ENCODE measurements around the gene CSH2.
"Not testable (repeated sequence)": the region's sequence is repeated elsewhere in the genome, so short reads cannot be mapped to it uniquely, and the experiment has no call there.

Gene CSH2

DNA sequence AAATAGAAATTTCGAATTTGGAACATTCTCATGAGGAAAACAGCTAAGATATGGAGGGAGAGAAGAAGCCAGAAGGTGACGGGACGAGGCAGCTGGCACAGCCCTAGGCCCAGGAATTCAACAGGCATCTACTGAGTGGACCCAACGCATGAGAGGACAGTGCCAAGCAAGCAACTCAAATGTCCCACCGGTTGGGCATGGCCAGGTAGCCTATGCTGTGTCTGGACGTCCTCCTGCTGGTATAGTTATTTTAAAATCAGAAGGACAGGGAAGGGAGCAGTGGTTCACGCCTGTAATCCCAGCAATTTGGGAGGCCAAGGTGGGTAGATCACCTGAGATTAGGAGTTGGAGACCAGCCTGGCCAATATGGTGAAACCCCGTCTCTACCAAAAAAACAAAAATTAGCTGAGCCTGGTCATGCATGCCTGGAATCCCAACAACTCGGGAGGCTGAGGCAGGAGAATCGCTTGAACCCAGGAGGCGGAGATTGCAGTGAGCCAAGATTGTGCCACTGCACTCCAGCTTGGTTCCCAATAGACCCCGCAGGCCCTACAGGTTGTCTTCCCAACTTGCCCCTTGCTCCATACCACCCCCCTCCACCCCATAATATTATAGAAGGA is 43.2 kb upstream of the CSH2 start:
- Mint-ChIP-seq H3K4me1 (peaks cover 19% of the 10 kb centered on the region), H3K36me3 (ENCODE audit: low read depth) (no peaks in the 10 kb centered on the region), H3K9me3 (no peaks in the 10 kb centered on the region), H3K4me3 (no peak overlapping the region), H3K27me3 (ENCODE audit: low read depth, poor library complexity) (peaks cover 58% of the 10 kb centered on the region), H3K27ac (no peak overlapping the region)
- no peak for DNase-seq
- TF ChIP-seq, protein P1, sequence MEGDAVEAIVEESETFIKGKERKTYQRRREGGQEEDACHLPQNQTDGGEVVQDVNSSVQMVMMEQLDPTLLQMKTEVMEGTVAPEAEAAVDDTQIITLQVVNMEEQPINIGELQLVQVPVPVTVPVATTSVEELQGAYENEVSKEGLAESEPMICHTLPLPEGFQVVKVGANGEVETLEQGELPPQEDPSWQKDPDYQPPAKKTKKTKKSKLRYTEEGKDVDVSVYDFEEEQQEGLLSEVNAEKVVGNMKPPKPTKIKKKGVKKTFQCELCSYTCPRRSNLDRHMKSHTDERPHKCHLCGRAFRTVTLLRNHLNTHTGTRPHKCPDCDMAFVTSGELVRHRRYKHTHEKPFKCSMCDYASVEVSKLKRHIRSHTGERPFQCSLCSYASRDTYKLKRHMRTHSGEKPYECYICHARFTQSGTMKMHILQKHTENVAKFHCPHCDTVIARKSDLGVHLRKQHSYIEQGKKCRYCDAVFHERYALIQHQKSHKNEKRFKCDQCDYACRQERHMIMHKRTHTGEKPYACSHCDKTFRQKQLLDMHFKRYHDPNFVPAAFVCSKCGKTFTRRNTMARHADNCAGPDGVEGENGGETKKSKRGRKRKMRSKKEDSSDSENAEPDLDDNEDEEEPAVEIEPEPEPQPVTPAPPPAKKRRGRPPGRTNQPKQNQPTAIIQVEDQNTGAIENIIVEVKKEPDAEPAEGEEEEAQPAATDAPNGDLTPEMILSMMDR (IDR thresholded peaks at IDR 0.05): no peak

GRCh38 chr17:63915753-63916152 is 42.3 kb upstream of the CSH2 start:
- Mint-ChIP-seq H3K4me1 (peaks cover 19% of the 10 kb centered on the region), H3K27me3 (ENCODE audit: low read depth, poor library complexity) (peaks cover 67% of the 10 kb centered on the region)
- not testable (repeated sequence) for H3K27ac Mint-ChIP-seq; H3K36me3 Mint-ChIP-seq (ENCODE audit: low read depth); H3K9me3 Mint-ChIP-seq; DNase-seq; H3K4me3 Mint-ChIP-seq

- no peaks in the 10 kb centered on the region for H3K9me3 Mint-ChIP-seq
- H3K27me3 Mint-ChIP-seq (ENCODE audit: low read depth, poor library complexity): peaks cover 76% of the 10 kb centered on the region
- TF ChIP-seq, protein P1 (IDR thresholded peaks at IDR 0.05): no peak
- H3K36me3 Mint-ChIP-seq (ENCODE audit: low read depth): no peaks in the 10 kb centered on the region
- H3K27ac Mint-ChIP-seq: no peak overlapping the region
- peaks cover 16% of the 10 kb centered on the region for H3K4me1 Mint-ChIP-seq
- no peak overlapping the region for H3K4me3 Mint-ChIP-seq
- DNase-seq: no peak
These were observed 41.0 kb upstream of the CSH2 start for GRCh38 chr17:63914471-63914870.

DNA sequence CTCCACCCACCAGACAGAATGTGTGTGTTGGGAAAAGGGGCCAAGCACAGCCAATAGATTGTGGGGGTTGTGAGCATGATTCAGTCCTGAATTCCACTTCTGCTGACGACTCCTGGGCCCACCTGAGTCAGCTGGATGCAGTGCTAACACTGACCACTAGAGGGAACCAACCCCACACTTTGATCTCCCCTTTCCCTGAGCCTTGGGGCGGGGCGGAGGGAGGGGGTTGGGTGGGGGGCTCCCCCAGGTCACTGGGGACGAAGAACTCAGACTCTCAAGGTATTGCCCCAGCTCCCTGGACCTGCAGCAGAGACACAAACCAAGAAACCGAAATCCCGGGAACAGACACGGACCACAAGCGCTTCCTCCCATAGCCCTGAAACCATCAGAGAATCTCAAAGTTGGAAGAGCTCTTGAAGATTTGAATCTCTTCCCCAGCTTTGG is 38.2 kb upstream of the CSH2 start:
- TF ChIP-seq, protein P1 (IDR thresholded peaks at IDR 0.05): peak; percentile 80
- H3K4me3 Mint-ChIP-seq: no peak overlapping the region
- peaks cover 5% of the 10 kb centered on the region for H3K4me1 Mint-ChIP-seq
- no peak overlapping the region for H3K27ac Mint-ChIP-seq
- H3K9me3 Mint-ChIP-seq: no peaks in the 10 kb centered on the region
- DNase-seq: peak; percentile 77
- no peaks in the 10 kb centered on the region for H3K36me3 Mint-ChIP-seq (ENCODE audit: low read depth)
- peaks cover 65% of the 10 kb centered on the region for H3K27me3 Mint-ChIP-seq (ENCODE audit: low read depth, poor library complexity)

- no peak within 1 kb of the TSS for H3K4me3 Mint-ChIP-seq
- H3K27me3 Mint-ChIP-seq (ENCODE audit: low read depth, poor library complexity): peaks cover 59% of the 10 kb centered on the region
- TF ChIP-seq, protein P1 (IDR thresholded peaks at IDR 0.05): no peak
- no peaks in the 10 kb centered on the region for H3K36me3 Mint-ChIP-seq (ENCODE audit: low read depth)
- H3K9me3 Mint-ChIP-seq: no peaks in the 10 kb centered on the region
- peaks cover 5% of the 10 kb centered on the region for H3K4me1 Mint-ChIP-seq
- no peak within 1 kb of the TSS for H3K27ac Mint-ChIP-seq
- no peak for DNase-seq
These were observed 37.7 kb upstream of the CSH2 start, which contains the start of gene CSHL1 for GRCh38 chr17:63911041-63911635. Gene CSHL1 (minus strand): TSS chr17:63911258. CDS start chr17:63911196, 62 bp downstream.

- no peak for DNase-seq
- TF ChIP-seq, protein P1 (IDR thresholded peaks at IDR 0.05): no peak
- no peak overlapping the region for H3K27ac Mint-ChIP-seq
- H3K9me3 Mint-ChIP-seq: no peaks in the 10 kb centered on the region
- peaks cover 50% of the 10 kb centered on the region for H3K27me3 Mint-ChIP-seq (ENCODE audit: low read depth, poor library complexity)
- peaks cover 5% of the 10 kb centered on the region for H3K4me1 Mint-ChIP-seq
- H3K36me3 Mint-ChIP-seq (ENCODE audit: low read depth): no peaks in the 10 kb centered on the region
- H3K4me3 Mint-ChIP-seq: no peak overlapping the region
These were observed 36.6 kb upstream of the CSH2 start for GRCh38 chr17:63910096-63910495.

DNA sequence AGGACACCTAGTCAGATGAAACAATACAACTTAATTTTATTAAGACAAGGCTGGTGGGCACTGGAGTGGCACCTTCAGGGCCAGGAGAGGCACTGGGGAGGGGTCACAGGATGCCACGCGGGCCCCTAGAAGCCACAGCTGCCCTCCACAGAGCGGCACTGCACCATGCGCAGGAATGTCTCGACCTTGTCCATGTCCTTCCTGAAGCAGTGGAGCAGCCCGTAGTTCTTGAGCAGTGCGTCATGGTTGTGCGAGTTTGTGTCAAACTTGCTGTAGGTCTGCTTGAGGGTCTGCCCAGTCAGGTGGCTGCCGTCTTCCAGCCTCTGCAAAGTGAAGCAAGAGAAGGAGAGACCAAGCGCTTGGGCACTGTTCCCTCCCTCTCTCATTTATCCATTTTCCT is 36.1 kb upstream of the CSH2 start:
- H3K4me1 Mint-ChIP-seq; H3K36me3 Mint-ChIP-seq (ENCODE audit: low read depth); H3K9me3 Mint-ChIP-seq; H3K4me3 Mint-ChIP-seq; DNase-seq; H3K27ac Mint-ChIP-seq: not testable (repeated sequence)
- peaks cover 46% of the 10 kb centered on the region for H3K27me3 Mint-ChIP-seq (ENCODE audit: low read depth, poor library complexity)
